ENCODE measurements around the gene JARID2.

The JARID2 gene

GRCh38 chr6:15456422-15456821, 210.6 kb downstream of the JARID2 start:
- no peak for TF ChIP-seq MAX (IDR thresholded peaks at IDR 0.05; ENCODE audit: low read depth, low read length)
- no peak for TF ChIP-seq MYC (IDR thresholded peaks at IDR 0.05; ENCODE audit: low read depth, low read length)
- TF ChIP-seq POLR2A (IDR thresholded peaks at IDR 0.05; ENCODE audit: extremely low read depth, insufficient read length): no peak
- TF ChIP-seq CTCF (IDR thresholded peaks at IDR 0.05; ENCODE audit: low read depth, low read length): no peak

GRCh38 chr6:15457121-15457650, 211.3 kb downstream of the JARID2 start:
- DNase-seq (ENCODE audit: low read depth): no peak
- no peak overlapping the region for H3K4me3 ChIP-seq (ENCODE audit: low read depth, low read length)
- no peak for TF ChIP-seq MAX (IDR thresholded peaks at IDR 0.05; ENCODE audit: low read depth, low read length)
- TF ChIP-seq CTCF (IDR thresholded peaks at IDR 0.05; ENCODE audit: low read depth, low read length): no peak
- no peak for TF ChIP-seq POLR2A (IDR thresholded peaks at IDR 0.05; ENCODE audit: extremely low read depth, insufficient read length)
- TF ChIP-seq MYC (IDR thresholded peaks at IDR 0.05; ENCODE audit: low read depth, low read length): no peak

More at GRCh38 chr6:15456422-15456821, 210.6 kb downstream of the JARID2 start:
- H3K4me3 ChIP-seq (ENCODE audit: low read depth, low read length): no peak overlapping the region
- DNase-seq (ENCODE audit: low read depth): no peak

- TF ChIP-seq CTCF (IDR thresholded peaks at IDR 0.05; ENCODE audit: low read depth, low read length) (no peak), MAX (IDR thresholded peaks at IDR 0.05; ENCODE audit: low read depth, low read length) (no peak), MYC (IDR thresholded peaks at IDR 0.05; ENCODE audit: low read depth, low read length) (no peak)
- H3K4me3 ChIP-seq (ENCODE audit: low read depth, low read length): no peak overlapping the region
- no peak for DNase-seq (ENCODE audit: low read depth)
Measured at GRCh38 chr6:15458021-15458459, 212.2 kb downstream of the JARID2 start.

GRCh38 chr6:15460110-15460727, 214.3 kb downstream of the JARID2 start:
- TF ChIP-seq MYC (IDR thresholded peaks at IDR 0.05; ENCODE audit: low read depth, low read length) (no peak), CTCF (IDR thresholded peaks at IDR 0.05; ENCODE audit: low read depth, low read length) (no peak), MAX (IDR thresholded peaks at IDR 0.05; ENCODE audit: low read depth, low read length) (no peak), POLR2A (IDR thresholded peaks at IDR 0.05; ENCODE audit: extremely low read depth, insufficient read length) (no peak)
- no peak for DNase-seq (ENCODE audit: low read depth)
- no peak overlapping the region for H3K4me3 ChIP-seq (ENCODE audit: low read depth, low read length)

GRCh38 chr6:15461127-15461944, 215.5 kb downstream of the JARID2 start:
- TF ChIP-seq MYC (IDR thresholded peaks at IDR 0.05; ENCODE audit: low read depth, low read length) (no peak), MAX (IDR thresholded peaks at IDR 0.05; ENCODE audit: low read depth, low read length) (no peak), POLR2A (IDR thresholded peaks at IDR 0.05; ENCODE audit: extremely low read depth, insufficient read length) (no peak), CTCF (IDR thresholded peaks at IDR 0.05; ENCODE audit: low read depth, low read length) (no peak)
- no peak overlapping the region for H3K4me3 ChIP-seq (ENCODE audit: low read depth, low read length)
- peak; percentile 38 for DNase-seq (ENCODE audit: low read depth)

Measured in NB4 (cell line).